MM.1S (cell line): ENCODE measurements around the gene SLC35E4.

Experiments used
- DNase-seq: peaks from one replicate; pipeline ENCODE4 v3.0.0-alpha.2; 2015
- H2AFZ ChIP-seq: fragments of 300-600 bp; sonication (generic); 2 replicates; pipeline ENCODE4 v1.6.0; 2016; ENCODE audit warnings: antibody characterized with exemption, low read length
- H3F3A ChIP-seq: fragments of 300-600 bp; sonication (generic); 2 replicates; pipeline ENCODE4 v1.6.1; 2016; ENCODE audit warnings: mild to moderate bottlenecking, antibody characterized with exemption, low read length, moderate library complexity, mixed read lengths; ENCODE audit not compliant: insufficient read depth
- H3K27ac ChIP-seq: fragments of 300-600 bp; sonication (generic); 2 replicates; pipeline ENCODE4 v1.5.1; 2016; ENCODE audit warnings: mild to moderate bottlenecking, low read length
- H3K27me3 ChIP-seq: fragments of 300-600 bp; sonication (generic); replicated peaks from 2 replicates; pipeline ENCODE4 v1.6.0; 2016; ENCODE audit warnings: low read length; ENCODE audit not compliant: insufficient read depth
- H3K36me3 ChIP-seq: fragments of 300-600 bp; sonication (generic); replicated peaks from 2 replicates; pipeline ENCODE4 v1.6.1; 2016; ENCODE audit warnings: mild to moderate bottlenecking, low read length, mixed read lengths; ENCODE audit not compliant: insufficient read depth
- H3K4me1 ChIP-seq: fragments of 300-600 bp; sonication (generic); 2 replicates; pipeline ENCODE4 v1.6.1; 2016; ENCODE audit warnings: low read length, mixed read lengths
- H3K4me2 ChIP-seq: fragments of 300-600 bp; sonication (generic); 2 replicates; pipeline ENCODE4 v1.6.0; 2016; ENCODE audit warnings: low read depth, low read length
- H3K4me3 ChIP-seq: fragments of 300-600 bp; sonication (generic); 2 replicates; pipeline ENCODE4 v1.5.1; 2016; ENCODE audit warnings: low read length, mixed read lengths
- H3K79me2 ChIP-seq: fragments of 300-600 bp; sonication (generic); 2 replicates; pipeline ENCODE4 v1.6.1; 2016; ENCODE audit warnings: mixed run types, low read length, mixed read lengths
- H3K9ac ChIP-seq: fragments of 300-600 bp; sonication (generic); 2 replicates; pipeline ENCODE4 v1.6.1; 2016; ENCODE audit warnings: low read length, mixed read lengths
- H3K9me2 ChIP-seq: fragments of 300-600 bp; sonication (generic); replicated peaks from 2 replicates; pipeline ENCODE4 v1.6.1; 2016; ENCODE audit warnings: mild to moderate bottlenecking, low read length, mixed read lengths; ENCODE audit not compliant: insufficient read depth
- H3K9me3 ChIP-seq: fragments of 300-600 bp; sonication (generic); replicated peaks from 2 replicates; pipeline ENCODE4 v1.6.1; 2016; ENCODE audit warnings: mild to moderate bottlenecking, low read length, mixed read lengths; ENCODE audit not compliant: insufficient read depth
- H4K20me1 ChIP-seq: fragments of 300-600 bp; sonication (generic); 2 replicates; pipeline ENCODE4 v1.6.1; 2016; ENCODE audit warnings: mild to moderate bottlenecking, low read length, moderate library complexity, mixed read lengths; ENCODE audit not compliant: insufficient read depth
- CTCF ChIP-seq: fragments of 300-600 bp; sonication (generic); IDR thresholded peaks from 2 replicates; pipeline ENCODE4 v1.5.1; 2016; ENCODE audit warnings: antibody characterized with exemption, low read length, mixed read lengths
- EZH2 ChIP-seq: fragments of 300-600 bp; sonication (generic); optimal IDR thresholded peaks from 2 replicates; pipeline ENCODE3; 2017; ENCODE audit warnings: low read depth, mild to moderate bottlenecking, antibody characterized with exemption, low read length, mixed read lengths
- EZH2phosphoT487 ChIP-seq: fragments of 300-600 bp; sonication (generic); IDR thresholded peaks from 2 replicates; pipeline ENCODE4 v1.6.1; 2018; ENCODE audit warnings: antibody characterized with exemption, low read length

Gene SLC35E4

DNA sequence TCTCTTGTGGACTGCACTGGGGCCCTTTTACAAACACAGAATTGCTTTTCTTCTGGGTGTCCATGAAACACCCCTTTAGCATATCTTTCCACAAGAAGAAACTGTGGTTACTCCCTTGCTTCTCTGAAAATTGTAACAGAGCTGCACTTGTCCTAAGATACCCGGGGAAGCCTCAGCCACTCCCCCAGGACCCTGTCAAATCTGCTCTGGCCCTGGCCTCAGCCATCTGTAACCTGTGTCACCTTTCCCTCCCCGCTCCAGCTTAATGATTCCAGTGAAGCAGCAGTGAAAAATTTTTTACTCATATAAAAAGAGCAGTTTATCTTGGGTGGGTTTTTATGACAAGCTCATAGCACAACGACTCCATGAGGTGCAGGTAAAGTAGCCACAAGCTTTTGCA is 35.5 kb downstream of the SLC35E4 start:
- Histone ChIP-seq H3F3A (no peaks in the 10 kb centered on the region), H3K9me2 (no peaks in the 10 kb centered on the region), H3K4me3 (no peak overlapping the region), H3K27me3 (peaks cover 8% of the 10 kb centered on the region), H3K9ac (no peak overlapping the region), H3K36me3 (no peaks in the 10 kb centered on the region), H2AFZ (no peak overlapping the region), H3K4me1 (no peaks in the 10 kb centered on the region; the same call in 1 of the 2 replicates), H3K9me3 (no peaks in the 10 kb centered on the region), H4K20me1 (no peaks in the 10 kb centered on the region), H3K4me2 (no peak overlapping the region), H3K27ac (no peak overlapping the region), H3K79me2 (no peaks in the 10 kb centered on the region)
- TF ChIP-seq EZH2 (no peak), EZH2phosphoT487 (no peak), CTCF (no peak)
- DNase-seq = no peak

- Histone ChIP-seq H3K9me2 (no peaks in the 10 kb centered on the region), H3K27ac (no peak overlapping the region), H3K4me2 (no peak overlapping the region), H3K79me2 (no peaks in the 10 kb centered on the region), H3K4me1 (no peaks in the 10 kb centered on the region; the same call in 1 of the 2 replicates), H3F3A (no peaks in the 10 kb centered on the region), H3K27me3 (peaks cover 8% of the 10 kb centered on the region), H3K4me3 (no peak overlapping the region), H3K9ac (no peak overlapping the region), H3K9me3 (no peaks in the 10 kb centered on the region), H3K36me3 (no peaks in the 10 kb centered on the region), H4K20me1 (no peaks in the 10 kb centered on the region), H2AFZ (no peak overlapping the region)
- no peak for TF ChIP-seq EZH2
- TF ChIP-seq EZH2phosphoT487 = no peak
- no peak for TF ChIP-seq CTCF
- DNase-seq = no peak
These were observed 37.6 kb downstream of the SLC35E4 start for GRCh38 chr22:30673136-30673535.

DNA sequence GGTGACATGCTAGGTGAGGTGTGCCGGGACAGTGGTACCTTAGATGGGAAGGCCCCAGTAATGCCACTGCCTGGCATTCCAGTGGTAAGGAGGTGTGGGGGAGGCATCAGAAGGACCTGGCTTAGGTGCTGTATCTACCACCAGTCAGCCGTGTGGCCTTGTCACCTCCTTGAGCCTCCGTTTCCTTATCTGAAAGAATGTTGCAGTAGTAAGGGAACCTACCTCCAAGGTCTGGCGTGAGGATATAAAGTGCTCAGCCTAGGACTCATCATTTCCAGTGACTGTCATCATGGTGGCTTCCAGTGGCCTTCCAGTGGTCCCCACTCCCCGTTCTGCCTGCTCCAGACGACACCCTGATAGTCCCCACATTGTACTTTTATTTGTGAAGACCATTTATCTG is 38.9 kb downstream of the SLC35E4 start:
- TF ChIP-seq CTCF (no peak), EZH2phosphoT487 (no peak), EZH2 (no peak)
- no peak for DNase-seq
- no peaks in the 10 kb centered on the region for H4K20me1 ChIP-seq
- no peak overlapping the region for H2AFZ ChIP-seq
- no peaks in the 10 kb centered on the region for H3K79me2 ChIP-seq
- H3K27ac ChIP-seq = no peak overlapping the region
- H3K4me2 ChIP-seq = no peak overlapping the region
- no peaks in the 10 kb centered on the region for H3K36me3 ChIP-seq
- H3K27me3 ChIP-seq = no peaks in the 10 kb centered on the region
- H3F3A ChIP-seq = no peaks in the 10 kb centered on the region
- no peak overlapping the region for H3K4me3 ChIP-seq
- H3K9me3 ChIP-seq = no peaks in the 10 kb centered on the region
- H3K9ac ChIP-seq = no peak overlapping the region
- H3K4me1 ChIP-seq = no peaks in the 10 kb centered on the region
- H3K9me2 ChIP-seq = no peaks in the 10 kb centered on the region
